ENCODE results near the gene CDKN1C. TPM values are rescaled to one million over a fixed set of nuclear protein-coding genes. Genes with fewer than 3 reads are reported as not detected.
"Not testable (repeated sequence)": the region's sequence is repeated elsewhere in the genome, so short reads cannot be mapped to it uniquely, and the experiment has no call there.

Gene CDKN1C
- total and polyA plus RNA-seq, 7 experiments from 2014 or later, result 0.35 to 36.0 (median 3.9) TPM

- no peak overlapping the region for H3K4me3 Mint-ChIP-seq
- Histone ChIP-seq H3K36me3 (ENCODE audit: control insufficient read depth in 2 of 3, insufficient read depth in 3 of 3, low read length in 3 of 3) (no peaks in the 10 kb centered on the region), H3K27me3 (ENCODE audit: control insufficient read depth in 2 of 2, insufficient read depth in 2 of 2, low read length in 2 of 2) (no peaks in the 10 kb centered on the region), H3K27ac (ENCODE audit: low read depth, low read length) (no peak overlapping the region), H3K4me1 (ENCODE audit: control insufficient read depth in 2 of 2, insufficient read depth in 2 of 2, low read length in 2 of 2) (peaks cover 0 to 5% of the 10 kb centered on the region in 2 donors), H3K4me3 (ENCODE audit: low read length) (no peak overlapping the region), H3K9me3 (ENCODE audit: control insufficient read depth in 2 of 3, low read length in 3 of 3) (no peaks in the 10 kb centered on the region)
- DNase-seq, result no peak
- no peaks in the 10 kb centered on the region for H3K27me3 Mint-ChIP-seq
- peaks cover 5 to 14% (median 11%) of the 10 kb centered on the region in 7 donors for H3K4me1 Mint-ChIP-seq
- no peak overlapping the region for H3K27ac Mint-ChIP-seq
- ChIA-PET POLR2A (no interaction called here), CTCF (no interaction called here)
- intact Hi-C loops (cut with micrococcal nuclease), result no loop called here
- H3K9me3 Mint-ChIP-seq, result peaks cover 0 to 11% (median 0%) of the 10 kb centered on the region in 11 donors
- peaks cover 0 to 13% (median 11%) of the 10 kb centered on the region in 5 donors for H3K36me3 Mint-ChIP-seq
- ATAC-seq, result no peak
Observed at GRCh38 chr11:2910401-2910955, 24.9 kb upstream of the CDKN1C start.

DNA sequence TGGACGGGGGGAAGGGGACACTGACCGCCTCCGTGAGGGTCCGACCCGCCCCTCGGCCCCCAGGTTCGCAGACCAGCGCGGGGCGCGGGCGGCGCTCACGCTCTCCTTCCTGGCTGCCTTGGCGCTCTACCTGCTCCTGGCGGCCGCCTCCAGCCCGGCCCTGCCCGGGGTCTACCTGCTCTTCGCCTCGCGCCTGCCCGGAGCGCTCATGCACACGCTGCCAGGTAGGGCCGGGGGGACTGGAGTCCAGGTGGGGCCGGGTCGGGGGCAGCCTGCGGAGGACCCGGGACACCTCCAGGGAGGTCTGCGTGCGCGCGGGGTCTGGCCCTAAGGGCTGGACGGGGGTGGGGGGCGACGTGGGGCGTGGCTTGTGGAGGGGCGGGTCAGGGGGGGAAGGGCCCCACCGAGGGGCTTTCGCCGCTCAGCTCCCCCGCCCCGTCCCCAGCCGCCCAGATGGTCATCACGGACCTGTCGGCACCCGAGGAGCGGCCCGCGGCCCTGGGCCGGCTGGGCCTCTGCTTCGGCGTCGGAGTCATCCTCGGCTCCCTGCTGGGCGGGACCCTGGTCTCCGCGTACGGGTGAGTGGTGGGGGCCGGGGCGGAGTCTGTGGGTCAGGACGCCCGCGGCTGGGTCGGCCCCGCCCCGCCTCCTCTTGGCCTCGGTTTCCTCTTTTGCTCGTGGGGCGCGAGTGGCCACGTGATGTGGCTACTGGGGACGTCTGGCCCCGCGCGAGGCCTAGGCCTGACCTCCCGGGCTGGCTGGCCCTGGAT lies 23.7 kb upstream of the CDKN1C start:
- ChIA-PET POLR2A (no interaction called here), CTCF (no interaction called here)
- H3K9me3 ChIP-seq (ENCODE audit: control insufficient read depth in 2 of 3, low read length in 3 of 3), result no peaks in the 10 kb centered on the region
- Mint-ChIP-seq H3K36me3 (peaks cover 0 to 23% (median 19%) of the 10 kb centered on the region in 5 donors), H3K4me1 (peaks cover 8 to 21% (median 15%) of the 10 kb centered on the region in 7 donors), H3K9me3 (peaks cover 0 to 15% (median 2%) of the 10 kb centered on the region in 11 donors), H3K4me3 (no peak overlapping the region), H3K27ac (no peak overlapping the region), H3K27me3 (no peaks in the 10 kb centered on the region)
- no peaks in the 10 kb centered on the region for H3K27me3 ChIP-seq (ENCODE audit: control insufficient read depth in 2 of 2, insufficient read depth in 2 of 2, low read length in 2 of 2)
- H3K4me3 ChIP-seq (ENCODE audit: low read length), result no peak overlapping the region
- ATAC-seq (no peak), DNase-seq (no peak)
- no peaks in the 10 kb centered on the region for H3K36me3 ChIP-seq (ENCODE audit: control insufficient read depth in 2 of 3, insufficient read depth in 3 of 3, low read length in 3 of 3)
- H3K27ac ChIP-seq (ENCODE audit: low read depth, low read length), result no peak overlapping the region
- intact Hi-C loops (cut with micrococcal nuclease), result no loop called here
- H3K4me1 ChIP-seq (ENCODE audit: control insufficient read depth in 2 of 2, insufficient read depth in 2 of 2, low read length in 2 of 2), result peaks cover 0 to 5% of the 10 kb centered on the region in 2 donors

GRCh38 chr11:2908130-2908529 lies 22.6 kb upstream of the CDKN1C start:
- no peaks in the 10 kb centered on the region for H3K27me3 Mint-ChIP-seq
- H3K36me3 Mint-ChIP-seq, result peaks cover 0 to 23% (median 19%) of the 10 kb centered on the region in 5 donors
- H3K9me3 ChIP-seq (ENCODE audit: control insufficient read depth in 2 of 3, low read length in 3 of 3), result no peaks in the 10 kb centered on the region
- H3K36me3 ChIP-seq (ENCODE audit: control insufficient read depth in 2 of 3, insufficient read depth in 3 of 3, low read length in 3 of 3), result no peaks in the 10 kb centered on the region
- no peak overlapping the region for H3K27ac ChIP-seq (ENCODE audit: low read depth, low read length)
- CTCF ChIA-PET, result no interaction called here
- intact Hi-C loops (cut with micrococcal nuclease), result no loop called here
- H3K27ac Mint-ChIP-seq, result no peak overlapping the region
- peaks cover 7 to 22% (median 11%) of the 10 kb centered on the region in 7 donors for H3K4me1 Mint-ChIP-seq
- H3K4me3 Mint-ChIP-seq, result no peak overlapping the region
- POLR2A ChIA-PET, result no interaction called here
- no peak for ATAC-seq
- peaks cover 0 to 15% (median 2%) of the 10 kb centered on the region in 11 donors for H3K9me3 Mint-ChIP-seq
- H3K4me1 ChIP-seq (ENCODE audit: control insufficient read depth in 2 of 2, insufficient read depth in 2 of 2, low read length in 2 of 2), result peaks cover 4 to 8% of the 10 kb centered on the region in 2 donors
- H3K27me3 ChIP-seq (ENCODE audit: control insufficient read depth in 2 of 2, insufficient read depth in 2 of 2, low read length in 2 of 2), result no peaks in the 10 kb centered on the region
- H3K4me3 ChIP-seq (ENCODE audit: low read length), result no peak overlapping the region
- no peak for DNase-seq

GRCh38 chr11:2905299-2905698 lies 19.7 kb upstream of the CDKN1C start:
- H3K9me3 ChIP-seq (ENCODE audit: control insufficient read depth in 2 of 3, low read length in 3 of 3); DNase-seq; H3K27ac Mint-ChIP-seq; H3K4me3 ChIP-seq (ENCODE audit: low read length); H3K27me3 Mint-ChIP-seq; intact Hi-C loops (cut with micrococcal nuclease); H3K27me3 ChIP-seq (ENCODE audit: control insufficient read depth in 2 of 2, insufficient read depth in 2 of 2, low read length in 2 of 2); ATAC-seq; H3K36me3 ChIP-seq (ENCODE audit: control insufficient read depth in 2 of 3, insufficient read depth in 3 of 3, low read length in 3 of 3); H3K27ac ChIP-seq (ENCODE audit: low read depth, low read length); CTCF ChIA-PET; POLR2A ChIA-PET: not testable (repeated sequence)
- peaks cover 15 to 19% of the 10 kb centered on the region in 2 donors for H3K4me1 ChIP-seq (ENCODE audit: control insufficient read depth in 2 of 2, insufficient read depth in 2 of 2, low read length in 2 of 2)
- Mint-ChIP-seq H3K4me3 (peak overlapping the region in 1 of 10 donors; percentile 1), H3K36me3 (peaks cover 0 to 23% (median 19%) of the 10 kb centered on the region in 5 donors), H3K4me1 (peaks cover 16 to 28% (median 20%) of the 10 kb centered on the region in 7 donors), H3K9me3 (peaks cover 0 to 15% (median 2%) of the 10 kb centered on the region in 11 donors)

DNA sequence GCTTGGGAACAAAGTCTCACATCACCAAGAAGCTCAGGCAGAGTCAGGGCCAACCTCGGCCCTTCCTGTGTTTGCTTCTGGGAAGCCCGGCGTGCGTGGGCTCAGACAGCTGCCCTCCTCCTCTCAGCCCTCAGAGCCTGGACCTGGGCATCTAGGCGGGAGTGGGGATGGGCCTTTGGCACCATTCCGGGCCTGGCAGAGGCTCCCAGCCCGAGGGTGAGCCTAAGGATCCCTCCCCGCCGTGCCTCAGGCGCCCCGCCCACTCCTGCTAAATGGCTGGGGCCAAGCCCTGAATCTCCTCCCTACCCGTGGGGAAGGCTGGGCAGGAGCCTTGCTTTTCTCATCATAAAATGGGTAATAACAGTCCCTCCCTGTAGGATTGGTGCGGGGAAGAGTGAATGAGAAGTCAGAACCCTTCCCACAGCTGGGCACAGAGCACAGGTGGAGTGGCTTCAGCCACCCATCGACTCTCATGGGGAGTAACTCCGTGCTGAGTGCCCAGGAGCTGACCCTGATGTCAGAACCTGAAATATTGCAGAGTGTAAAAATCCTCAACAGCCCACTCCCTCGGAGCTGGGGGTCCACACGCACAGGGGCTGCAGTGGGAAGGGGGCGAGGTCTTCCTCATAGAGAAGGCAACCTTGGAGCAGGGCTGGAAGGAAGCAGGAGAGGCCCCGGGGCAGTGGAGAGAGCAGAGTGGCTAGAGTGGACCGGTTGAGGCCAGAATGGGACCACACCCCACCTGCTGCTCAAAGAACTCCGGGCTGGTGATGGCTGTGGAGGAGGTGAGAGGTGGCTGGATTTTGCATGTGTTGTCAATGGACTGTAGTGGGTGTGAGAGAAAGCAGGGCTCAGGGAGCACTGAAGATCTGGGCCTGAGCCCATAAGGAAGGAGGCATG lies 18.8 kb upstream of the CDKN1C start:
- Mint-ChIP-seq H3K4me3 (peak overlapping the region in 5 of 10 donors; percentile 52 to 80 (median 67)), H3K36me3 (peaks cover 0 to 24% (median 19%) of the 10 kb centered on the region in 5 donors), H3K9me3 (peaks cover 0 to 15% (median 2%) of the 10 kb centered on the region in 11 donors), H3K27me3 (no peaks in the 10 kb centered on the region), H3K27ac (peak overlapping the region in 2 of 9 donors; percentile 47 to 57), H3K4me1 (peaks cover 24 to 36% (median 27%) of the 10 kb centered on the region in 7 donors)
- ChIA-PET POLR2A (interaction anchor here (0.7 to 2.9 kb wide), 3 partner anchors 8 to 602 kb away, joined by 3 to 16 read pairs (median 3); partner anchors contain the start of gene TSPAN32), CTCF (interaction anchor here (2.1 to 3.4 kb wide), 2 partner anchors 12 to 17 kb away, joined by 6 to 16 read pairs; no protein-coding TSS in a partner anchor)
- no peaks in the 10 kb centered on the region for H3K36me3 ChIP-seq (ENCODE audit: control insufficient read depth in 2 of 3, insufficient read depth in 3 of 3, low read length in 3 of 3)
- peaks cover 18 to 19% of the 10 kb centered on the region in 2 donors for H3K4me1 ChIP-seq (ENCODE audit: control insufficient read depth in 2 of 2, insufficient read depth in 2 of 2, low read length in 2 of 2)
- no peak overlapping the region for H3K4me3 ChIP-seq (ENCODE audit: low read length)
- DNase-seq (no peak), ATAC-seq (no peak)
- H3K27ac ChIP-seq (ENCODE audit: low read depth, low read length), result no peak overlapping the region
- no peaks in the 10 kb centered on the region for H3K27me3 ChIP-seq (ENCODE audit: control insufficient read depth in 2 of 2, insufficient read depth in 2 of 2, low read length in 2 of 2)
- no peaks in the 10 kb centered on the region for H3K9me3 ChIP-seq (ENCODE audit: control insufficient read depth in 2 of 3, low read length in 3 of 3)
- intact Hi-C loops (cut with micrococcal nuclease), result loop anchor here (5.0 kb wide), 4 partner anchors 43 to 1142 kb away; partner anchors contain the start of genes CTSD (in 1 of the 2), TRPM5 (in 1 of the 2) and ZNF195 (in 1 of the 2)

DNA sequence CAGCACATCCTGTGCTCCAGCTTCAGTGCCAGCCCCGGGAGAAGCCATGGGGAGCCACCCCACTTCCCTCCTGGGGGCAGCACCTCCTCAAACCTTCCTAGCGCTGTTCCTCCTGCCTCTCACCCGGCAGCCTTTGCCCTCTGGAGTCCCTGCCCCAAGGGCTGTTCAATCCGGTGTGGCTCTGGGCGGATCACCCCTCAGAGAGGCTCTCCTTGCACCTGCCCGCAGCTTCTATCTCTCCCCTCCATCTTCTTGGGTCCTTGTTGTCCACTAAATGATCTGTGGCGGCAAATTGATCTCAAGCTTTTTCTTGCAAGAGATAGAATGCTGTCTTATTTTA lies 18.1 kb upstream of the CDKN1C start:
- ATAC-seq (no peak), DNase-seq (no peak)
- ChIA-PET POLR2A (interaction anchor here (0.7 to 2.9 kb wide), 3 partner anchors 9 to 602 kb away, joined by 3 to 16 read pairs (median 3); partner anchors contain the start of gene TSPAN32), CTCF (interaction anchor here (1.8 to 3.4 kb wide), 3 partner anchors 11 to 371 kb away, joined by 6 to 16 read pairs (median 7); no protein-coding TSS in a partner anchor)
- H3K4me3 ChIP-seq (ENCODE audit: low read length), result no peak overlapping the region
- no peaks in the 10 kb centered on the region for H3K9me3 ChIP-seq (ENCODE audit: control insufficient read depth in 2 of 3, low read length in 3 of 3)
- peak overlapping the region in 5 of 9 donors; percentile 46 to 81 (median 77) for H3K27ac Mint-ChIP-seq
- H3K36me3 ChIP-seq (ENCODE audit: control insufficient read depth in 2 of 3, insufficient read depth in 3 of 3, low read length in 3 of 3), result no peaks in the 10 kb centered on the region
- intact Hi-C loops (cut with micrococcal nuclease), result loop anchor here (2.0 to 5.0 kb wide), 6 partner anchors 25 to 1141 kb away; partner anchors contain the start of genes CTSD (in 1 of the 2), PHLDA2 (in 1 of the 2), TRPM5 (in 1 of the 2) and ZNF195 (in 1 of the 2)
- peaks cover 31 to 44% (median 34%) of the 10 kb centered on the region in 7 donors for H3K4me1 Mint-ChIP-seq
- H3K4me3 Mint-ChIP-seq, result peak overlapping the region; percentile 44 to 82 (median 63)
- H3K27me3 ChIP-seq (ENCODE audit: control insufficient read depth in 2 of 2, insufficient read depth in 2 of 2, low read length in 2 of 2), result no peaks in the 10 kb centered on the region
- H3K9me3 Mint-ChIP-seq, result peaks cover 0 to 15% (median 2%) of the 10 kb centered on the region in 11 donors
- no peak overlapping the region for H3K27ac ChIP-seq (ENCODE audit: low read depth, low read length)
- peaks cover 0 to 26% (median 19%) of the 10 kb centered on the region in 5 donors for H3K36me3 Mint-ChIP-seq
- H3K4me1 ChIP-seq (ENCODE audit: control insufficient read depth in 2 of 2, insufficient read depth in 2 of 2, low read length in 2 of 2), result peaks cover 25 to 27% of the 10 kb centered on the region in 2 donors
- no peaks in the 10 kb centered on the region for H3K27me3 Mint-ChIP-seq
